Activated T-cell treated with anti-CD3 and anti-CD28 coated beads for 24 hours (primary cell): ENCODE results near the gene CCDC87.

Experiments
- DNase-seq: peaks from one replicate; pipeline ENCODE4 v3.0.0-alpha.2; 2020; ENCODE audit warnings: low read depth

CCDC87 gene

DNA sequence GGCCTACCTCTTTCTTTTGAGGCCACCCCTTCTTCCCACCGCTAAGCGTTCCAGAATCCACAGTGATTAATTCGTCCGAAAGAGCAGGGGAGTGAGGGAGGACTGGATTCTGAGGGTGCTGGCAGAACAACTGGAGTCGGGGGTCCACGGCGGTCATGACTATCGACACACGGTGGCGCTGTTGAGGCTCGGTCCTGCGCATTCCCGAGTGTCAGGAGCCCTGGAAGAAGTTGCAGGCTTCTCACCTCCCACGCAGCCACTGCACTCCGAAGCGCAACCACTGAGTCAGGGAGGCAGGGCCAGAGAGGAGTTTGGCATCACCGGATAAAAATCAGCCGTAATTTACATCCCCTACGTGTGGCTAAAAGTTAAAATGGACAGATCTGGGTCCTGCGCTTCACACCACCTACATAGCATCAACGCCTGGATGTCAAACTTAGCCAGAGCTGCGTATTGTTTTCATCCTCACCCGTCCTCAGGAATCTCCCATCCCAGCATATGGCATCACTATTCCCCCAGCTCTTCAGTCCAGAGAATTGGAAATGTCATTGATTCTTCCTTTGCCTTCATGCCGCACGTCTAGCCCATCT, 13.8 kb downstream of the CCDC87 start:
- peak; percentile 79 for DNase-seq

DNA sequence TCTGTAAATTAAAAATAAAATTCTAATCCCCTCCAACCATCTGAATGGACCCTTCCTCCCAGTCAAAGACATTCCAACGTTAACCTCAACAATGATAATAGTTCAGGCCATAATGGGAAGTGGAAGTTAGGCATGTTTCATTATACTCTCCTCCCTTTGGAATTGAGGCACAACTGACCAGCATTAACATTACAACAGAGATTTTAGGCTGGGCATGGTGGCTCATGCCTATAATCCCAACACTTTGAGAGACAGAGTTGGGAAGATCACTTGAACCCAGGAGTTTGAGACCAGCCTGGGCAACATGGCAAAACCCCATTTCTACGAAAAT, 22.0 kb downstream of the CCDC87 start:
- DNase-seq = no peak

DNA sequence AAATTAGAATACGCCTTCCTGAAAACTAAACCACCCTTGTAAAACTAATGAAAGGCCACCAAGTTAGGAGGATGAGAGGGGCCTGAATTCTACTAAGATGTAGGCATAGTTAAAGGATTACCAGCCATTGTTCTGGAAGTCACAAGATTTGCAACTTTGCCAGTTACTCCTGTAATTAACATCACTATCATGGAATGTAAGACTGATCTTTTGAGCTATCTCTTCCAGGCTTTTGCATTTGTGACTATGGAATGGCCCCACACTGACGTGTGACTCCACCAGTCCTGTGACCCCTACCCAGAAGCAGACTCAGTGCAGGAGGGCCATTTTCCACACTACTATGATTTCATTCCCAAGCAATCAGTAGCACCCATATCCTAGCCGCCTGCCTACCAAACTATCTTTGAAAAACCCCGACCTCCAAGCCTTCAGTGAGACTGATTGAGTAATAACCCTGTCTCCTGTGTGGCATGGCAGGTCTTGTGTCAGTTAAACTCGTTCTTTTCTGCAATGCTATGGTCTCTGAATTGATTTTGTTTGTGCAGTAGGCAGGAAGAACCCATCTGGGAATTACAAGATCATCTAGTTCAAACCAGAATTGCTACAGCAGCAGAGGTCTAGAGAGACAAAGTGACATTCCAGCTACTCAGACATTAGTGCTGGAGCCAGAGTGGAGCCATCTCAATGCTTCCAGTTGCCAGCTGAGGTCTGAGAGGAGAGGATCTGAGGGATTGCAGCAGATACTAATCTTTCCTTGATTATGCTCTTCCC, 22.6 kb downstream of the CCDC87 start:
- DNase-seq = no peak

DNA sequence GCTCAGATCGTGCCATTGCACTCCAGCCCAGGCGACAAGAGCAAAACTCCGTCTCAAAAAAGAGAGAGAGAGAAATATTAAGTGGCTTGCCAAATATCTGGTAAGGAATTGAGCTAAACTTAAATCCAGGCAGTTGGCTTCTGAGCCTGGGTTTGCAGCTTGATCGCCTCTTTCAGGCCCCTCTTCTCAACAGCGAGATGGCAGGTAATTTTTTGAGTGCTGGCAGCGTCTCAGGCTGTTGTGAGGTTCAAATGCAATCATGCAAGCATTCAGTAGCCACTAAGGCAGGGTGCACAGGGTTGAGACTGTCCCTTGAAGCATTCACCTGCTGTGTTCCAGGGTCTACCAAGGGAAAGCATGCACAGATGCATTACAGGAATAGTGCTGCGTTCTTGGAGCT, 23.8 kb downstream of the CCDC87 start:
- DNase-seq = no peak

DNA sequence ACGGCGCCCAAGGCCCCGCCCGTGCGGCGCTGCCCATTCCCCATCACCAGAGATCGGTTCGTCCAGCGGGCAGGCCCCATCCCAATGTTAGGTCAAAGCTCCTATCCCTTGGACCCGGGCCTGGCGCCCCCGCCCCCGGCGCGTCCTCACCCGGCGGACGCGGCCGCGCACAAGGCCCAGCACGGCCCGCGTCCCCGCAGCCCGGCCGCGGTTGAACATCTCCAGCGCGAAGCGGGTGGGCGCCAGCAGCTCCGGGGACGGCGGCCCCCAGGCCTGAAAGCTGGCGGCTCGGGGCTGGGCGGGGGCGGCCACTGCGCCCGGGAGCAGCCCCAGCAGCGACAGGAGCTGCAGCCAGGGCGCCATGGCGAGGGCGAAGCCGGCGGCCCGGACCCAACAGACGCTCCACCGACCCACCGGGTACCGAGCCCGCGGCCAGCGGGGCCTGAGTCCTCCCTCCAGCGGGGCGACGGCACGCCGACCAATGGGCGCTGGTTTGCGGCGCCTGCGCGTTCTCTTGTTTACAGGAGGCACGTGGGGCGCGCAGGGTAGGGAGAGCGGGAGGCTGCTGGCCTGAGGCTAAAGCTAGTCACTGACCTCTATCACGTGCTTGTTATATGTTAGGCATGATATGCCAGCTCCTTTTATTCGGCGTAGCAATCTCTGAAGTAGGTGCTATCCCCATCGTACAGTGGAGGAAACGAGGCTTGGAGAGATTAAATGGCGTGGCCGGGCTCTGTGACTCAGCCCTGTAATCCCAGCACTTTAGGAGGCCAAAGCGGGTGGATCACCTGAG, 24.5 kb downstream of the CCDC87 start, which contains the start of gene CTSF:
Gene CTSF (minus strand): TSS at position 483 of the 793 bp plus-strand sequence. CDS start 120 bp downstream, at position 363.
- peak; percentile 62 for DNase-seq

DNA sequence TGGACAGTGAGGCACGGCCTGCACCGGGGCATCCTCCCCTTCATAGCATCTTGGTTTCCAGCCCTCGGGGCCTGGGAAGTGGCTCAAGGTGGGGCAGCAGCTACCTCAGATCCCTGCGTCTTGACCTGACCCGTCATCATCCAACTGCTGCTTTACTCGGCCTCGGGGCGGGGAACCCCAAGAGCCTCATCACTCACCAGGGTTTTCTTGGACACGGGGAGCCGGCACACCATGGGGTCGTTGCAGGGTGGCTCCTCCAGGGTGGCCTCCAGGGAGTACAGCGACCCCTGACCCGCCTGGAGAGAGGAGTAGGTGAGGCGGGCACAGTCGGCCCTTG, 25.1 kb downstream of the CCDC87 start:
- DNase-seq = no peak

DNA sequence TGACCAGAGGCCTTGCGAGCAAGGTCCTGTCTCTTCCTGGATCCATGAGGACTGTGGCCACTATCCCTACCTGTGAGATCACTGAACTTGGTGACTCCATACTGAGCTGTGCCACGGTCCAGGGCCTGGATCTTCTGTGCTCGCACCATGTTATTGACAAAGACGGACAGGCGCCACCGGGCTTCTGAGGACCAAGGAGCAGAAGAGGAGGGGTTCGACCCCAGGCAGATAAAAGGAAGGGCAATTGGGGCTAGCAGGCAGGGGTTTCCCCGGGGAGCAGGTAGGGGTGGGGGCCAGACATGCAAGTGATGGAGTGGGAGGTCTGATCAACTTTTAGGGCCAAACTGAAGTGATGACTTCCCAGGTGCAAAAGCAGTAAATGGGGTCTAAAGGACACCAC, 26.6 kb downstream of the CCDC87 start:
- no peak for DNase-seq

DNA sequence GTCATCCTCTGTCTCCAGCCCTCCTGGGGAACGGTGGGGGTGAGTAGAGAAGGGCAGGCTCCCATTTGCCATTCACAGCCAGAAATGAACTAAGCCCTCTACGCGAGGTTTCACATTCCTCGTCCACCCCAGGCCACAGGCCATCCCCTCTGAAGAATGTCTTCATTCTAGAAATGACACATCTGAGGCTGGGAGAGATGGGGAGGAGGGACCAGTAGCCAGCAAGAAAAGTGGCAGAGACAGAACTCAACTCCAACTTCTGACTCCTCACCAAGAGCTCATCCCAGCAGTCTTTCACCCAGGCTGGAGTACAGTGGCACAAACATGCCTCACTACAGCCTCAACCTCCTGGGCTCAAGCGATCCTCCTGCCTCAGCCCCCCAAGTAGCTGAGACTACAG, 27.9 kb downstream of the CCDC87 start:
- DNase-seq = no peak

DNA sequence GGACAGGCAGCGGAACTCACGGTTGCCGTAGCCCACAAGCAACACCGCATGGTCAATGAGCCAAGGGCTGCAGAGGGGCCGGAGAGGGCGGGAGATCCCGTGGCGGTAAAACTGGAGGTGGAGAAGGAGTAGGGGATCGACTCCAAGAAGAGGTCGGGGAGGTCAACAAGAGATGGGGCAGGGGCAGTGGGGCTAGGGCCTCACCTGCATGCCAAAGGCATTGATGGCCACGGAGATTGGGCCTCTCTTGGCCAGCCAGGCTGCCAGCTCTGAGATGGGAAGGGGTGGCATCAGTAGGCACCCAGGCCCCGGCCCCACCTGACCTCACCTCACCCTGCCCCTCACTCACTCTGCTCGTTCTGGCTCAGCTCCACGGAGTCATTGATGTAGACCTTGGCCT, 28.3 kb downstream of the CCDC87 start:
- DNase-seq = no peak

DNA sequence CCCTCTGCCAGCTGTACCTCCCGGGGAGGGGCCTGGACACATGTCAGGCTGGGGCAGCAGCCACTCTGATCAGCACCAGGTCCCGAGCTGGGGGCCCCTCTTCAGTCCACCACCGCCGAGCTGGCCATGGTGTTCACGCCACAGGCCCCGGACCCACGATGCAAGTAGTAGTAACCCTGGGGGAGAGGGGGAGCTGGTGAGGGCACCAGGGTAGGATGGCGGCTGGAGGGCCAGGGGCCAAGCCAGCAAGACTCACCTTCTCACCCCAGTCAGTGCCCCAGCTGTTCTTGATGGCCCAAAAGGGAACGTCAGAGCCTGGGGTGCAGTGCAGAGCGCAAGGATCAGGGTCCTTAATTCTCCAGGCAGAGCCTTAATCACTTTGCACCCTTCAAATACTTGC, 29.0 kb downstream of the CCDC87 start:
- no peak for DNase-seq

DNA sequence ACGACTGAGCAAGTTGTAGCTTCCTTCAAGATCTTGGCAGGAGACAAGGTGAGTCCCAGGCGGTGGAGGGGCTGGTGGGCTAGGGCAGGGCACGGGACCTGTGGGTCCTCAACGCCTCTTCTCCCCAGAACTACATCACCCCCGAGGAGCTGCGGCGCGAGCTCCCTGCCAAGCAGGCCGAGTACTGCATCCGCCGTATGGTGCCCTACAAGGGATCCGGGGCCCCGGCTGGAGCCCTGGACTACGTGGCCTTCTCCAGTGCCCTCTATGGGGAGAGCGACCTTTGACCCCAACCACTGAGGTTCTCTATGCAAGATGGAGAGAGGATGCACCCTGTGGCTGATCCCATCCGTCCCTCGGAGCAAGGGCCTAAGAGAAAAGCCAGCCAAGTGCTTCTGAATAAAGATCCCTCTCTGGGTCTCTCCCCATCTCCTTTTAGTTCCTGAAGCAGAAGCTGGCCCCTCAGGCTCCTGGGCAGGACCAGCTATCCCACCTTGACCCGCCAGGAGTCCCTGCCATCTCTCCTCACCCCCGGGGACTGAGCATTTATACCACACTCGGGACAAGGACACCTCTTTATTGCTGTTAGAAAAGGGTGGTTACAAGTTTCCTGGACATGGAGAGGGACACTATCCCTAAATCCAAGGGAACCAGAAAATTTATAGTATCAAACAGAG, 29.8 kb downstream of the CCDC87 start:
- no peak for DNase-seq

DNA sequence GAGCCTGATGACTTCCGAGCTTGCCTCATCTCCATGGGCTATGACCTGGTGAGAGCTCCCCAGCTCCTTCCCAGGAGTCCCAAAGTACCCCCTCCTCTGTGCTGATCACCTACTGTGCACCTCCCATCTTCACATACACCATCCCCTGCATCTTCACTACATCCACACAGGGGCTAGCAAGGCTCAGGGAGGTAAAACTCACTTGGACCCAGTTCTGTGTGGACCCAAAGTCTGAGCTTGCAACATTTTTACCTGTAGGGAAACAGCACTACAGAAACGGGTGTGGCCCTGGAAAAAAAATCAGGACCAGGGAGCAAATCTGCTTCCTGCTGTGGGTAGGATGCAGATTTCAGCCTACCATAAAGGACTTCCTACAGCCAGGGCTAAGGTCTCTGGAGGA, 30.6 kb downstream of the CCDC87 start:
- DNase-seq = no peak

DNA sequence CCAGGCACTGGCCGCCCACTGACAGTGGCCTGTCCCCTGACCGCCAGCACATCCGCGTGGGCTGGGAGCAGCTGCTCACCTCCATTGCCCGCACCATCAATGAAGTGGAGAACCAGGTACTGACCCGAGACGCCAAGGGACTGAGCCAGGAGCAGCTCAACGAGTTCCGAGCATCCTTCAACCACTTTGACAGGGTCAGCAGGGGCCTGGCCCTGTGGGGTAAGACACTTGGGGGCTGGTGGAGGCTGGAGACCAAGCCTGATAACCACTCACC, 31.0 kb downstream of the CCDC87 start:
- no peak for DNase-seq

DNA sequence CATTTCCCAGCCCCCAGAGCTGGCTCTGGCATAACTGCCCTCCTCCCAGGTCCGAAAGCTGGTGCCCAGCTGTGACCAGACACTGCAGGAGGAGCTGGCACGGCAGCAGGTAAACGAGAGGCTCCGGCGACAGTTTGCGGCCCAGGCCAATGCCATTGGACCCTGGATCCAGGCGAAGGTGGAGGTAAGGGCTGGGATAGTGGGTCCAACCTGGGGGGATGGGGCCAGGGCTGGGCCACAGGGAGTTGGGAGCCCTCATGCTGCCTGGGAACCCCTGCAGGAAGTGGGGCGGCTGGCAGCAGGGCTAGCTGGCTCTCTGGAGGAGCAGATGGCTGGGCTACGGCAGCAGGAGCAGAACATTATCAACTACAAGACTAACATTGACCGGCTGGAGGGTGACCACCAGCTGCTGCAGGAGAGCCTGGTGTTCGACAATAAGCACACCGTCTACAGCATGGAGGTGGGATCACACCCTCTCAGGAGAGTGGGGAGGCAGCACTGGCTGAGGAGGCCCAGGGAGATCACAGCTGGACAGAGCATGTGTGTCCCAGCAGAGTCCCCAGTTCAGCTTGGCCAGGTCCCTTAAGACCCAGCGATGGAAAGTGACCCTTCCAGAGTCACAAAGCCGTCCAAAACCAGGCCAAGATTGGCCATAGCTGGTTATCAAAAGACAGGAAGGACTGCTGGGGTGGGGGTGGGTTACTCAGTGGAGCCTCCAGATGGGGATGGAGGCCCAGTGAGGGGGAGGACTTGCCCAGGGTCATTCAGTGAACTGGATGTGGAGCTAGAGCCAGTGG, 31.5 kb downstream of the CCDC87 start:
- no peak for DNase-seq

DNA sequence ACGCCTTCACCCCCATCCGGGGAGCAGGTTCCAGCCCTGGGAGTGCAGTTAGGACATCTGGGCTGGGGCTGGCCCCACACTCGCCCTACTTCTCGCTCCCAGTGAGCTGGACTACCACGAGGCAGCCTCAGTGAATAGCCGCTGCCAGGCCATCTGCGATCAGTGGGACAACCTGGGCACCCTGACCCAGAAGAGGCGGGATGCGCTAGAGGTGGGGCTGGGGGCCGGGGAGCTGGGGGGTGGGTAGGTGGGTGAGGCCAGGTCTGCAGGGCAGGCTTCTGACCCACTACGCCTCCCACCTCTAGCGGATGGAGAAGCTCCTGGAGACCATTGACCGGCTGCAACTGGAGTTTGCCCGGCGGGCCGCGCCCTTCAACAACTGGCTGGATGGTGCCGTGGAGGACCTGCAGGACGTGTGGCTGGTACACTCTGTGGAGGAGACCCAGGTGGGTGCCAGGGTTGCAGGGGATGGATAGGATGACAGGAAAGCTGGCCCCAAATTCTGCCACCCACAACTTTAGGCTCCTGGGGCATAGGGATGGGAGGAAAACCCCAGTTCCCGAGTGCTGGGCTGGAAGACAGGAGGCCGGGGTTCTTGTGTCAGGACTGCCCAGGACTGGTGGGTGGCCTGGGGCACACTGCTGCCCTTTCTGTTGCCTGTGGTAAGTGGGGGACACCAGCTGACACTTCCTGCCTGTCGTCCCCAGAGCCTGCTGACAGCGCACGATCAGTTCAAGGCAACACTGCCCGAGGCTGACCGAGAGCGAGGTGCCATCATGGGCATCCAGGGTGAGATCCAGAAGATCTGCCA, 32.8 kb downstream of the CCDC87 start:
- DNase-seq = no peak

DNA sequence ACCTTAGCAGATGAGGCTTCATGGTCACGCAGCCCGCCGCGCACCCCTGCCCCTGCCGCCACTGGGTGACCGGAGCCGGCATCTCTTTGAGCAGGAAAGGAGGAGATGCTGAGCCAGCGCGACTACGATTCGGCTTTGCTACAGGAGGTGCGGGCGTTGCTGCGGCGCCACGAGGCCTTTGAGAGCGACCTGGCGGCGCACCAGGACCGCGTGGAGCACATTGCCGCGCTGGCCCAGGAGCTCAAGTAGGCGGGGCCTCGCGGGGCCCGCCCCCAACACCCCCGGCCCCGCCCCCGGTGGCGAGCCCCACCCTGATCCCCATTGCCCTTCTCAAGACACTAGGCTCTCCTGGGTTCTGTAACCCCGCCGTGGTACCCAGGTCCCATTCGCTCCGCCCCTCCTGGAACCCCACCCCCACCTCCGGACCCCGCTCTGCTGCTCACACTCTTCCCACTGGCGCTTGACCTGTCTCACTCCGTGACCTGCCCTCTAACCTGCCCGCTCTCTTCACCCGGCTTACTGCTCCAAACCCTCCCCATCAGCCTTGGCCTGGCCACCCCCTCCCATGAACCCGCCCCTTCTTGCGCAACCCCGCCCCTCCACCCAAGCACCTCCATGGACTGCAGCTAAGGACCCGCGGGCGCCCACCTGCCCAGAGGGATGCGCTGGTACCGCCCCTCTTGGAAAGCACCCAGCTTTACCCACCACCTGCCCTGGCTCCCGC, 33.6 kb downstream of the CCDC87 start:
- peak; percentile 20 for DNase-seq

DNA sequence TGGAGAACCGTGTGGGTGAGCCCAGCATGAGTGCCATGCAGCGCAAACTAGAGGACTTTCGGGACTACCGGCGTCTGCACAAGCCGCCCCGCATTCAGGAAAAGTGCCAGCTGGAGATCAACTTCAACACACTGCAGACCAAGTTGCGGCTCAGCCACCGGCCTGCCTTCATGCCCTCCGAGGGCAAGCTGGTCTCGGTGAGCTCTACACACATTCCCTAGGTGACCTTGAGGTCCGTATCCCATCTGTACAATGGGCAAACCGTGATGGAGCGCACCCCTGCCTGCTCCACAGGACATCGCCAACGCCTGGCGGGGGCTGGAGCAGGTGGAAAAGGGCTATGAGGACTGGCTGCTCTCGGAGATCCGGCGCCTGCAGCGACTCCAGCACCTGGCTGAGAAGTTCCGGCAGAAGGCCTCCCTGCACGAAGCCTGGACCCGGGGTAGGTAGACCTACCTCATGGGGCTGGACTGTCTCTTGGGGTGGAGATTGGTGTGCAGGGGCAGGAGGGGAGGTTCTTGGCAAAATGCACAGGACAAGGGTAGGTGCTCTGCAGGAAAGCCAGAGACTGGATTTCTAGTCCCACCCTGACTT, 35.0 kb downstream of the CCDC87 start:
- no peak for DNase-seq

DNA sequence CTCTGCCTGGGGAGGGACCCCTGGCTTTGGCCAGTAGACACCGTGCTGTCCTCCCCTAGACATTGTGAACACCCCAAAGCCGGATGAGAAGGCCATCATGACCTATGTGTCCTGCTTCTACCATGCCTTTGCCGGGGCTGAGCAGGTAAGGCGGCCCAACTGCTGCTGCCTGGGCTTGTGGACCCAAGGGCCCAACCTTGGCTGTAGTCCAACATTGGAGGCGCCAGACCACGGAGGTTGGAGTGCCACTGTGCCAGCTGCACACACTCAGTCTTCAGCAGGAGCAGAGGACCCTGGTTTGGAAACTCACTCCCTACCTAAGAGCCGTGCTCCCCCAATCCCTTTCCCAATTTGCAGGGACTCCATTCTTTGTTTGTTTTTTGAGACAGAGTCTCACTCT, 36.8 kb downstream of the CCDC87 start:
- no peak for DNase-seq

DNA sequence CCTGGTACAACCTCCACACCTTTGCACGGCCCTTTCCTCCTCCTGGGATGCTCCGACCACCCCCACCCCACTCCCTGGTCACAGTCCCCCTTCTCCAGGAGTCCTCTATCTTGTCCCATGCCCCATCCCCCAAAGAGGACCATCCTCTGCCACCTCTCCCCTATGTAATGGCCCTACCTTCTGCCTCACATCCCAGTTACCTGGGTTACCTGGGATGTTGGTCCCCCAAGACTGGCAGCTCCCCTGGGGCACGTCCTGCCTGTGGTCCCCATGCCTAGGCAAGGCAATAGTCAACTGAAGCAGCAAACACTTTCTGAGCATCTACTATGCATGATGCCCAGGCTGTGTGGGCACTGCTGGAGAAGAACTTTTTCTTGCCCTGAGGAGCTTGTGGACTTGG, 37.4 kb downstream of the CCDC87 start:
- no peak for DNase-seq

DNA sequence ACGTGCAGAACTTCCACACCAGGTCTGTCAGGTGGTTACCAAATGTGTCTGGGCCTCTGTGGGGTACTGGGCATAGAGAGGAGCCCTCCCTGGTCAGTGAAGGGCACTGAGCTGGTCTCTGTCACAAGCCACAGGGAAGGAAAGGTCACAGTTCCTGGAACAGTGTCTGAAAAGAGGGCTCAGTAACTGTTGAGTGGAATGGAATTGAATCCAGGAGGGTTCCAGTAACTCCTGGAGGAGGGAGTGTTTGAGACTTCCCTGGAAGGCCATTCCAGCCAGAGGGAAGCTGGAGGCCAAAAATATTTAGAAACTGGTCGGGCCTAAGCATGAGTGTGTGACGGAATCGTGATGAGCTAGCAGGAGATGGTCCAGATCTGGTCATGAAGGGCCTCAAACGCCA, 38.3 kb downstream of the CCDC87 start:
- no peak for DNase-seq
